HEK293T (cell line): ENCODE data around the gene FIGLA.

Source experiments
- CTCF ChIA-PET: fragments of 350-600 bp; formaldehyde crosslinking; extraction: SDS; loops from one replicate; lab custom pipeline; 2021; ENCODE audit warnings: antibody characterized with exemption, inconsistent platforms; lab: Yijun Ruan, JAX
- POLR2A ChIA-PET: fragments of 350-600 bp; formaldehyde crosslinking; extraction: SDS; loops from one replicate; lab custom pipeline; 2020; ENCODE audit warnings: antibody characterized with exemption, inconsistent platforms; lab: Yijun Ruan, JAX
- DNase-seq: peaks from one replicate; pipeline ENCODE4 v3.0.0; 2012; ENCODE audit warnings: mixed read lengths; ENCODE audit errors: extremely low spot score
- ARNT ChIP-seq: fragments of 450-650 bp; IDR thresholded peaks from 2 replicates; pipeline ENCODE4 v1.6.1; 2017; ENCODE audit warnings: mild to moderate bottlenecking
- BHLHE40 ChIP-seq: fragments of 450-650 bp; IDR thresholded peaks from 2 replicates; pipeline ENCODE4 v1.6.1; 2016; ENCODE audit warnings: mild to moderate bottlenecking, moderate library complexity, borderline replicate concordance
- CTBP1 ChIP-seq: fragments of 450-650 bp; IDR thresholded peaks from 2 replicates; pipeline ENCODE4 v1.6.1; 2016; ENCODE audit warnings: borderline replicate concordance
- ELF4 ChIP-seq: fragments of 450-650 bp; IDR thresholded peaks from 2 replicates; pipeline ENCODE4 v1.6.1; 2017; ENCODE audit warnings: antibody characterized with exemption
- FOXA1 ChIP-seq: fragments of 450-650 bp; IDR thresholded peaks from 2 replicates; pipeline ENCODE4 v1.6.1; 2016; ENCODE audit warnings: mild to moderate bottlenecking
- FOXK2 ChIP-seq: fragments of 450-650 bp; IDR thresholded peaks from 2 replicates; pipeline ENCODE4 v1.6.1; 2016; ENCODE audit warnings: mild to moderate bottlenecking
- FOXM1 ChIP-seq: fragments of 450-650 bp; IDR thresholded peaks from 2 replicates; pipeline ENCODE4 v1.6.1; 2017; ENCODE audit warnings: mild to moderate bottlenecking, borderline replicate concordance
- HDGF ChIP-seq: fragments of 450-650 bp; IDR thresholded peaks from 2 replicates; pipeline ENCODE4 v1.6.1; 2017; ENCODE audit warnings: antibody characterized with exemption, borderline replicate concordance
- L3MBTL2 ChIP-seq: fragments of 450-650 bp; conservative IDR thresholded peaks from 2 replicates; pipeline ENCODE4 v1.6.1; 2016; ENCODE audit warnings: mild to moderate bottlenecking
- LEF1 ChIP-seq: fragments of 450-650 bp; IDR thresholded peaks from 2 replicates; pipeline ENCODE4 v1.6.1; 2017; ENCODE audit warnings: mild to moderate bottlenecking, borderline replicate concordance
- NFRKB ChIP-seq: fragments of 450-650 bp; IDR thresholded peaks from 2 replicates; pipeline ENCODE4 v1.6.1; 2016; ENCODE audit warnings: mild to moderate bottlenecking, moderate library complexity
- PKNOX1 ChIP-seq: fragments of 450-650 bp; IDR thresholded peaks from 2 replicates; pipeline ENCODE4 v1.6.1; 2016
- SP1 ChIP-seq: fragments of 450-650 bp; IDR thresholded peaks from 2 replicates; pipeline ENCODE4 v1.6.1; 2017
- SUZ12 ChIP-seq: fragments of 450-650 bp; IDR thresholded peaks from 2 replicates; pipeline ENCODE4 v1.6.1; 2016; ENCODE audit warnings: mild to moderate bottlenecking
- TARDBP ChIP-seq: fragments of 450-650 bp; IDR thresholded peaks from 2 replicates; pipeline ENCODE4 v1.6.1; 2016
- ZNF384 ChIP-seq: fragments of 450-650 bp; IDR thresholded peaks from 2 replicates; pipeline ENCODE4 v1.6.1; 2016

The FIGLA gene

GRCh38 chr2:70768590-70769085 lies 21.8 kb downstream of the FIGLA start:
- ChIA-PET CTCF (interaction anchor here (0.5 to 1.7 kb wide), 10 partner anchors 9 to 112 kb away, joined by 3 to 12 read pairs (median 4); no protein-coding TSS in a partner anchor), POLR2A (interaction anchor here (0.7 to 1.6 kb wide), 8 partner anchors 8 to 475 kb away, joined by 3 to 7 read pairs (median 4); partner anchors contain the start of gene SNRPG)
- TF ChIP-seq HDGF = no peak
- no peak for TF ChIP-seq ARNT
- TF ChIP-seq FOXM1 = no peak
- TF ChIP-seq ZNF384 = no peak
- no peak for TF ChIP-seq TARDBP
- no peak for TF ChIP-seq SP1
- no peak for TF ChIP-seq L3MBTL2
- DNase-seq = no peak

GRCh38 chr2:70767699-70768589 lies 22.5 kb downstream of the FIGLA start, which contains the start of gene ADD2:
Gene ADD2, minus strand, starts transcription at chr2:70768200. Its CDS starts 61,792 bp downstream, at chr2:70706408.
- ChIA-PET POLR2A (interaction anchor here (0.7 to 1.6 kb wide), 8 partner anchors 9 to 474 kb away, joined by 3 to 7 read pairs (median 4); partner anchors contain the start of gene SNRPG), CTCF (interaction anchor here (0.5 to 1.7 kb wide), 11 partner anchors 9 to 111 kb away, joined by 3 to 12 read pairs (median 4); no protein-coding TSS in a partner anchor)
- DNase-seq = peak; percentile 82
- no peak for TF ChIP-seq TARDBP
- peak; percentile 62; the same call in 1 of the 2 replicates for TF ChIP-seq L3MBTL2

GRCh38 chr2:70767079-70767698 lies 23.3 kb downstream of the FIGLA start:
- ChIA-PET CTCF (interaction anchor here (1.3 to 1.6 kb wide), 3 partner anchors 13 to 21 kb away, joined by 3 to 9 read pairs (median 6); no protein-coding TSS in a partner anchor), POLR2A (interaction anchor here (1.6 kb wide), 1 partner anchor 81 kb away, joined by 5 read pairs; no protein-coding TSS in a partner anchor)
- TF ChIP-seq TARDBP (no peak), FOXM1 (no peak), L3MBTL2 (peak; percentile 82)

GRCh38 chr2:70766357-70767078 lies 23.9 kb downstream of the FIGLA start:
- POLR2A ChIA-PET = no interaction called here
- CTCF ChIA-PET = no interaction called here

More at GRCh38 chr2:70767079-70767698, 23.3 kb downstream of the FIGLA start:
- peak; percentile 63 for DNase-seq

DNA sequence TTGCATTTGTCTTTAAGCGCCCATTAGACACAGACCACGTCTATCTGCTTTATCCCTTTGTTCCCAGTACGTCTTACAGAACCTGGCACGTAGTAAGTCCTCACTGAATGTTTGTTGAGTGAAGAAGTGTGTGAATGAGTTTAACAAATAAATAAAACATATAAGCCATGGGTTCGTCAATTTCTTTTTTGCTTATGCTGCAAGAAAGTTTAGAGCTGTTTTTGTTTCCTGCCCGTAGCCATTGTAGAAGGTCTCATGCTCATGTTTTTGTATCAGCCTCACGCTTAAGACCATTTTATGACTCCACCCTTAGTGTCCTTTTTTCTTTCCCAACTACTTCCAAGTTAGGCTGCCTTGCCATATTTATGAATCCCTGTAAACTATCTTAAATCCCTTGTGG lies 24.9 kb downstream of the FIGLA start:
- no peak for DNase-seq
- ChIA-PET CTCF (interaction anchor here (0.6 kb wide), 1 partner anchor 198 kb away, joined by 3 read pairs; no protein-coding TSS in a partner anchor), POLR2A (interaction anchor here (0.9 kb wide), 1 partner anchor 303 kb away, joined by 3 read pairs; the partner anchor contains the start of gene NAGK)
- TF ChIP-seq BHLHE40 = no peak
- no peak for TF ChIP-seq NFRKB
- no peak for TF ChIP-seq L3MBTL2
- TF ChIP-seq ZNF384 = no peak
- no peak for TF ChIP-seq FOXM1
- no peak for TF ChIP-seq SP1
- TF ChIP-seq FOXK2 = no peak
- TF ChIP-seq CTBP1 = no peak
- no peak for TF ChIP-seq SUZ12
- TF ChIP-seq LEF1 = no peak
- no peak for TF ChIP-seq PKNOX1
- TF ChIP-seq ARNT = no peak
- no peak for TF ChIP-seq FOXA1
- no peak for TF ChIP-seq ELF4
- TF ChIP-seq TARDBP = no peak
- no peak for TF ChIP-seq HDGF

More at GRCh38 chr2:70766357-70767078, 23.9 kb downstream of the FIGLA start:
- DNase-seq = no peak
- no peak for TF ChIP-seq HDGF

- POLR2A ChIA-PET = no interaction called here
- no peak for TF ChIP-seq FOXA1
- TF ChIP-seq FOXM1 = no peak
- TF ChIP-seq TARDBP = no peak
- TF ChIP-seq ZNF384 = no peak
- no peak for TF ChIP-seq BHLHE40
- no peak for TF ChIP-seq ELF4
- TF ChIP-seq PKNOX1 = no peak
- no peak for TF ChIP-seq HDGF
- TF ChIP-seq LEF1 = no peak
- TF ChIP-seq FOXK2 = no peak
- TF ChIP-seq NFRKB = no peak
- no peak for TF ChIP-seq ARNT
- no peak for TF ChIP-seq SP1
- TF ChIP-seq SUZ12 = no peak
- TF ChIP-seq L3MBTL2 = no peak
- no peak for DNase-seq
- CTCF ChIA-PET = interaction anchor here (1.1 kb wide), 1 partner anchor 9 kb away, joined by 5 read pairs; the partner anchor contains the start of gene ADD2
Measured at GRCh38 chr2:70759446-70759845, 31.0 kb downstream of the FIGLA start.
